ENCODE results near the gene MAGI1.

MAGI1 gene

DNA sequence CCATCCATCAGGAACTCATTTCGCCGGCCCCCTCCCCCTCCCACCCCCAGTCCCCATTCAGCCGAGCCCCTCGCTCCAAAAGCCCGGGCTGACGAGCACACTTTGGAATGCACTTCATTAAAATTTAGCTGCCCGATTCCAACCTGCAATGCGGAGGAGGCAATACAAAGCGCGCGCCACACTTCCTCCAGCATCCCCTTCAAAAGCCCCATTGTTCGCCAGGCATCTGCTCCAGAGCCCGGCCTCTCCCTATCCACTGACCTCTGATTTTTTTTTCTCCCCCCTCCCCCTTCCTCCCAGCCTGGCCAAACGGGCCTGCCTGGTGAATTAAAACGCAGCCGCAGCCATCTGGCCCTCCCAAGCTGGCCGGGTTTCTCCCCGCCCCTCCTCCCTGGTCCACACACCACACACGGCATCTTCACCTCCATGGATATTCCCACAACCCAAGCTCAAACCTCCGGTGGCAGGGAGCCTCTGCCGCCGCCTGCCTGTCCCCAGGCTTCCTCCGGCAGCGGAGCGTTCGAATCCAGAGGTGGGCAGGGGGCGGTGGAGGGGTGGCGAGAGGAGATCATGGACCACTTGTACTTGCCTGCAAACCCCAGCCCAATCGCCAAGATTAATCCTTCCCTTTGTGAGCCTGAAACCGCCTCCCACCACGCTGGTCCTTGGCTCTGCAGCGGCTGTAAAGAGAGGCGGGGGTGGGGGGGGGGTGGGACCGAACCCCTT lies 441.3 kb downstream of the MAGI1 start:
- H3K4me3 ChIP-seq (ENCODE audit: low read depth, low read length) = peak overlapping the region; percentile 29
- no peak for TF ChIP-seq CTCF (conservative IDR thresholded peaks at IDR 0.05; ENCODE audit: low read depth, low read length)
- no peak for DNase-seq (ENCODE audit: low read depth)

- no peak for DNase-seq (ENCODE audit: low read depth)
- TF ChIP-seq CTCF (conservative IDR thresholded peaks at IDR 0.05; ENCODE audit: low read depth, low read length) = no peak
- H3K4me3 ChIP-seq (ENCODE audit: low read depth, low read length) = peak overlapping the region; percentile 20
These were observed 442.0 kb downstream of the MAGI1 start for GRCh38 chr3:65596571-65597225.

GRCh38 chr3:65596029-65596300 lies 442.8 kb downstream of the MAGI1 start:
- no peak overlapping the region for H3K4me3 ChIP-seq (ENCODE audit: low read depth, low read length)
- no peak for DNase-seq (ENCODE audit: low read depth)
- TF ChIP-seq CTCF (conservative IDR thresholded peaks at IDR 0.05; ENCODE audit: low read depth, low read length) = no peak

DNA sequence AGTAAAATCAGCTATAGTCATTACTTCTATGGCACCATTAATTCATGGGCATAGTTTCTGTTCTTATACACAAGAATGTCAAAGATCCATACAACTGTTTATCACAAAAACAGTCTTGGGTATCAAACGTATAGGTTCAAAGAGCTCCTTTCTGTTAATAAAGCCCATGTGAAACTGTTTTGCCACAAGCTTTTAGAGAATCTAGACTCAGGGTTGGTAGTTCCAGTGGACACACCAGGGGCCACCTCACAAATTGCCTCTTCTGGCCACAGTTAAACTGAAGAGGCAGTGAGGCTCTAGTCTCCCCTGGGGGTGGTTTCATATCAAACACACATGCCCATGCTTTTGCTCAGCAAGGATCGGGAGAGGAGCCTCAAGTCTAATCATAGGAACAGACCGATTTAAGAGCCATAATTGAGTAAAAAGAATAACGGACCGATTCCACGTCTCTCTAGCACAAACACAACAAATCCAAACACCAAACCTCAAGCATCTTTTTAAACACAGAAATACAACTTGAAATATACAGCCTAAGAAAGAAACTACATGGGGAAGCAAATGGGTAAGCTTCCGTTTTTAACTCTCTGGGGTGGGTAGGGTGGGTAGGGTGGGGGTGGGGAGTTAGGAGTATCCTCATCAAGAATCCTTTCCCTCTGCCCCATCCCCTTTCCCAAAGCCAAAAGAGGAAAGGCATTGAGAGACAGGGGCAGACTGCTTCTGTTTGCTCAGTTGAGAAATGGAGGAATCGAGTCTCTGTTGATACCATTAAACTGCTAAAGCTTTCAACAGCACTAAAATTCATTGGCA lies 443.3 kb downstream of the MAGI1 start:
- TF ChIP-seq CTCF (conservative IDR thresholded peaks at IDR 0.05; ENCODE audit: low read depth, low read length) = no peak
- DNase-seq (ENCODE audit: low read depth) = no peak
- no peak overlapping the region for H3K4me3 ChIP-seq (ENCODE audit: low read depth, low read length)

GRCh38 chr3:65593780-65594752 lies 444.7 kb downstream of the MAGI1 start:
- no peak for DNase-seq (ENCODE audit: low read depth)
- no peak for TF ChIP-seq CTCF (conservative IDR thresholded peaks at IDR 0.05; ENCODE audit: low read depth, low read length)
- no peak overlapping the region for H3K4me3 ChIP-seq (ENCODE audit: low read depth, low read length)

DNA sequence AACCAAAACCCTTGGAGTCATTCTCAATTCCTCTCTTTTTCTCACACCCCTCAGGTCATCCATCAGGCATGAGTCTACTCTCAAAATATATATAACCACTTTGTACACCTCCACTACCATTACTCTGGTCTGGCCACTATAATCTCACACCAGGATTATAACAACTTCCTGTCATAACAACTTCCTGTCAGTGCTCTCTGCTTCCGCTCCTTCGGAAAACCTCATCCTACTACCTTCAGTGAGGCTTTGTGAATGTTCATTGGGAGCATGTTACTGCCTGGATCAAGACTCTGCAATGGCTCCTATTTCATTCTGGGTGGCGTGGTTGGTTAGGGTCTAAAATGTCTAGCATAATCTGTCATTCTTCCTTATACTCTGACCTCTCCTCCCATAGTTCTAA lies 447.4 kb downstream of the MAGI1 start:
- TF ChIP-seq CTCF (conservative IDR thresholded peaks at IDR 0.05; ENCODE audit: low read depth, low read length) = no peak
- no peak overlapping the region for H3K4me3 ChIP-seq (ENCODE audit: low read depth, low read length)
- DNase-seq (ENCODE audit: low read depth) = no peak

All from choroid plexus epithelial cell (primary cell).